ENCODE measurements around the gene NADSYN1.

The NADSYN1 gene

GRCh38 chr11:71466358-71466757 is 13.4 kb downstream of the NADSYN1 start:
- H3K27me3 ChIP-seq (ENCODE audit: low read depth, low read length): no peaks in the 10 kb centered on the region
- H3K36me3 ChIP-seq (ENCODE audit: control insufficient read depth in 1 of 2, insufficient read depth in 2 of 2, low read length in 2 of 2): peaks cover 18 to 41% of the 10 kb centered on the region in 2 donors
- H3K4me1 ChIP-seq (ENCODE audit: control insufficient read depth in 1 of 2, insufficient read depth in 2 of 2, low read length in 2 of 2): no peaks in the 10 kb centered on the region
- no peak overlapping the region for H3K27ac ChIP-seq (ENCODE audit: low read length)
- no peak overlapping the region for H3K4me3 ChIP-seq (ENCODE audit: low read depth in 1 of 2, low read length in 2 of 2)
- H3K9me3 ChIP-seq (ENCODE audit: control insufficient read depth in 1 of 2, low read length in 2 of 2): no peaks in the 10 kb centered on the region

- no peak overlapping the region for H3K27ac ChIP-seq (ENCODE audit: low read length)
- no peak overlapping the region for H3K4me3 ChIP-seq (ENCODE audit: low read depth in 1 of 2, low read length in 2 of 2)
- peaks cover 14 to 38% of the 10 kb centered on the region in 2 donors for H3K36me3 ChIP-seq (ENCODE audit: control insufficient read depth in 1 of 2, insufficient read depth in 2 of 2, low read length in 2 of 2)
- no peaks in the 10 kb centered on the region for H3K4me1 ChIP-seq (ENCODE audit: control insufficient read depth in 1 of 2, insufficient read depth in 2 of 2, low read length in 2 of 2)
- no peaks in the 10 kb centered on the region for H3K9me3 ChIP-seq (ENCODE audit: control insufficient read depth in 1 of 2, low read length in 2 of 2)
- H3K27me3 ChIP-seq (ENCODE audit: low read depth, low read length): no peaks in the 10 kb centered on the region
These were observed 14.2 kb downstream of the NADSYN1 start for GRCh38 chr11:71467164-71467563.

GRCh38 chr11:71470946-71471345 is 17.9 kb downstream of the NADSYN1 start:
- Histone ChIP-seq H3K27ac (ENCODE audit: low read length) (no peak overlapping the region), H3K4me3 (ENCODE audit: low read depth in 1 of 2, low read length in 2 of 2) (no peak overlapping the region), H3K36me3 (ENCODE audit: control insufficient read depth in 1 of 2, insufficient read depth in 2 of 2, low read length in 2 of 2) (peaks cover 38 to 57% of the 10 kb centered on the region in 2 donors), H3K9me3 (ENCODE audit: control insufficient read depth in 1 of 2, low read length in 2 of 2) (no peaks in the 10 kb centered on the region), H3K4me1 (ENCODE audit: control insufficient read depth in 1 of 2, insufficient read depth in 2 of 2, low read length in 2 of 2) (no peaks in the 10 kb centered on the region), H3K27me3 (ENCODE audit: low read depth, low read length) (no peaks in the 10 kb centered on the region)

DNA sequence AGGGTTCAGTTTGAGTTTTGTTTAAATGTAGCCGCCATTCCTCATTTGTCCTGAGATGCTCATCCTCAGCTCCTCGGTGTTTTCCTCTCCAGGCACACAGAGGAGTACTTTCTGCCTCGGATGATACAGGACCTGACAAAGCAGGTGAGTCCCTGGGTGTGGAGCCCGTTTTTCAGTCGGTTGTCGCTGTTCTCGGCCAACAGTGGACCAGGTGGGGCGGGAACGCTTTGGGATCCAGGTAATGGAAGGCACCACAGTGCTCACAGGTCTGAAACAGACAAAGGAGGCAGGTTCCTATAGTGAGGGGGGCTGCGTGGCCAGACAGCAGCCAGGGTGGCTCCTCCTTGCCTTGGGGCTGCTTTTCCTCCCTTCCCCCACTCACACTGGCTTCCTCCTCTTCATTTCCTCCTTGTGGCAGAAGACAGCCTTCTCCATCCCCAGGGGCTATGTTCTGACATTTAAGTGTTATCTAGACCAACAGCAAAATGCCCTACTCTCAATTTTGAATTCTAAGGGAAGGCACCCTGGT is 19.4 kb downstream of the NADSYN1 start:
- Histone ChIP-seq H3K36me3 (ENCODE audit: control insufficient read depth in 1 of 2, insufficient read depth in 2 of 2, low read length in 2 of 2) (peaks cover 42 to 58% of the 10 kb centered on the region in 2 donors), H3K9me3 (ENCODE audit: control insufficient read depth in 1 of 2, low read length in 2 of 2) (no peaks in the 10 kb centered on the region), H3K4me3 (ENCODE audit: low read depth in 1 of 2, low read length in 2 of 2) (no peak overlapping the region), H3K27me3 (ENCODE audit: low read depth, low read length) (no peaks in the 10 kb centered on the region), H3K4me1 (ENCODE audit: control insufficient read depth in 1 of 2, insufficient read depth in 2 of 2, low read length in 2 of 2) (no peaks in the 10 kb centered on the region), H3K27ac (ENCODE audit: low read length) (no peak overlapping the region)

DNA sequence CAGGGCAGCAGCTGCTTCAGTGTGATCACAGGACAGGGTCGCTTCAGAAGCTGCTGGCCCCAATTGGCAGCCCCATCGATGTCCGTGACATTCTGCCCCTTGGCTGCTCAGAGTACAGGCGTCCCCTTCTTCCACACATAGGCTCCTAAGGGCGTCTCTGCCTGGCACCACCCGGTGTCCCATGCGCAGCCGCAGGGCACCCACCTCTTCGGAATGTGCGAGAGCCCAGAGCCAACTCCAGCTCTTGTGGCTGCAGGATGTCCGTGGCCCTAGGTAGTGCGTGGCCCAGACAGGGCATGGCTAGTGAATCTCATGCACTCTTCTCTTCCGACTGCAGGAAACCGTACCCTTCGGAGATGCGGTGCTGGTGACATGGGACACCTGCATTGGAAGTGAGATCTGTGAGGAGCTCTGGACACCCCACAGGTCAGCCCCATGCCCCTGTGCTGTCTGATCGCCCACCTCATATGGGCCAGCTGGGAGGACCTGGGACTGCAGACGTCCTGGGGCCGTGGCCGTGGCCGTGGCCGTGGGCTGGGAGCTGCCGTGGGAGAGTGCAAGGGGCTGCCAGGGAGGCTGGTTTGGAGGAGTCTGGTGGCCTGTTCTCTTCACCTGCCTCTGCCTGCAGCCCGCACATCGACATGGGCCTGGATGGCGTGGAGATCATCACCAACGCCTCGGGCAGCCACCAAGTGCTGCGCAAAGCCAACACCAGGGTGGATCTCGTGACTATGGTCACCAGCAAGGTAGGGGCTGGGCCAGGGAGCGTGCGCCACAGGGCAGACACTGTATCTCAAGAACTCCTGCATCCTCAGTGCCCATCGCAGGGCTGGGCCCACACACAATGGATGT is 20.2 kb downstream of the NADSYN1 start:
- H3K4me1 ChIP-seq (ENCODE audit: control insufficient read depth in 1 of 2, insufficient read depth in 2 of 2, low read length in 2 of 2): no peaks in the 10 kb centered on the region
- H3K36me3 ChIP-seq (ENCODE audit: control insufficient read depth in 1 of 2, insufficient read depth in 2 of 2, low read length in 2 of 2): peaks cover 43 to 65% of the 10 kb centered on the region in 2 donors
- H3K9me3 ChIP-seq (ENCODE audit: control insufficient read depth in 1 of 2, low read length in 2 of 2): no peaks in the 10 kb centered on the region
- no peak overlapping the region for H3K4me3 ChIP-seq (ENCODE audit: low read depth in 1 of 2, low read length in 2 of 2)
- no peak overlapping the region for H3K27ac ChIP-seq (ENCODE audit: low read length)
- H3K27me3 ChIP-seq (ENCODE audit: low read depth, low read length): no peaks in the 10 kb centered on the region

DNA sequence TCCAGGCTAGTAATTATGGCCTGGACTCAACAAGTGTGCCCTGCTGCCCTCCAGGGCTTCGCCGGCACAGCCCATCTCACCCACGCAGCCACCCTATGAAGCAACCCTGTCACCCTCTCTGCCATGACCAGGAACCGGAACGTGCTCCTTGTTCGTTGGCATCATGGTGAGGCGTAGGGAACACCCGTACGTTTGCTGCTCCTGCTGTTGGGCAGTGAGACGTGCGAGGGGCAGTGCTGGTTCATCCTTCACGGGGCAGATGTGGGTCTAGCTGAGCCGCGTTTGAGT is 20.7 kb downstream of the NADSYN1 start:
- Histone ChIP-seq H3K27me3 (ENCODE audit: low read depth, low read length) (no peaks in the 10 kb centered on the region), H3K4me1 (ENCODE audit: control insufficient read depth in 1 of 2, insufficient read depth in 2 of 2, low read length in 2 of 2) (no peaks in the 10 kb centered on the region), H3K36me3 (ENCODE audit: control insufficient read depth in 1 of 2, insufficient read depth in 2 of 2, low read length in 2 of 2) (peaks cover 48 to 71% of the 10 kb centered on the region in 2 donors), H3K4me3 (ENCODE audit: low read depth in 1 of 2, low read length in 2 of 2) (no peak overlapping the region), H3K9me3 (ENCODE audit: control insufficient read depth in 1 of 2, low read length in 2 of 2) (no peaks in the 10 kb centered on the region), H3K27ac (ENCODE audit: low read length) (no peak overlapping the region)

- Histone ChIP-seq H3K9me3 (ENCODE audit: control insufficient read depth in 1 of 2, low read length in 2 of 2) (no peaks in the 10 kb centered on the region), H3K27ac (ENCODE audit: low read length) (no peak overlapping the region), H3K27me3 (ENCODE audit: low read depth, low read length) (no peaks in the 10 kb centered on the region), H3K4me1 (ENCODE audit: control insufficient read depth in 1 of 2, insufficient read depth in 2 of 2, low read length in 2 of 2) (no peaks in the 10 kb centered on the region), H3K4me3 (ENCODE audit: low read depth in 1 of 2, low read length in 2 of 2) (no peak overlapping the region), H3K36me3 (ENCODE audit: control insufficient read depth in 1 of 2, insufficient read depth in 2 of 2, low read length in 2 of 2) (peaks cover 50 to 73% of the 10 kb centered on the region in 2 donors)
These were observed 21.3 kb downstream of the NADSYN1 start for GRCh38 chr11:71474141-71474770.

DNA sequence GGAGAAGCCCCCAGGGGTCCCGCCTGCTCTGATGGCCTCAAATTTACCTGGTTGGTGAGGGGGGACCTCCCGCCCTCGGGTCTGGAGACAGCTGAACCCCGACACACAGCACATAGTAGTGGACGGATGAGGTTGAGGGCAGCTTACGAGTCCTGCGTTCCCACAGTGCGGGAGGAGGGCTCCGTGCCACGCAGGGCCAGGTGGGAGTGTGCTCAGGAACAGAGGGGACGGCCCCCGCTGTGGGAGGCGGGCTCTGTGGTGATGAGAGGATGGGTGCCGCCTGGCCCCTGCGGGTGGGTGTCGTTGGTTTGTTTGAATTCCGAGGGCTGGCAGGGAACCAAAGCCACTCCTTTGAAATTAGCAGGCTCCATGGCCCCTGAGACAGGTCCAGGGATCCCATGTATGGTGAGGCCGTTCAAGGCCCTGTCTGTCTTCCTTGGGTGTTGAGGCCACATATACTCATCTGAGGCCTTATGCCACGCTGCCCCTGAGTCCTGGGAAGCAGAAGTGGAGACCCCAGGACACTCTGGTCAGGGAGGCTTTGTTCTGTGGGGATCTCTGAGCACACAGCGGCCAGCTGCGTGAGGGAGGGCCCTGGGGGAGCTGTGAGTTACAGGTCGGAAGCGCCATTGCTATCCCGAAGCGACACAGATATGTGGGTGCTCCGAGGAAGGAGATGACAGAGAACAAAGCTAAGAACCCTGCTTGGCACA is 21.9 kb downstream of the NADSYN1 start:
- Histone ChIP-seq H3K27me3 (ENCODE audit: low read depth, low read length) (no peaks in the 10 kb centered on the region), H3K9me3 (ENCODE audit: control insufficient read depth in 1 of 2, low read length in 2 of 2) (no peaks in the 10 kb centered on the region), H3K4me3 (ENCODE audit: low read depth in 1 of 2, low read length in 2 of 2) (no peak overlapping the region), H3K27ac (ENCODE audit: low read length) (no peak overlapping the region), H3K4me1 (ENCODE audit: control insufficient read depth in 1 of 2, insufficient read depth in 2 of 2, low read length in 2 of 2) (no peaks in the 10 kb centered on the region), H3K36me3 (ENCODE audit: control insufficient read depth in 1 of 2, insufficient read depth in 2 of 2, low read length in 2 of 2) (peaks cover 57 to 80% of the 10 kb centered on the region in 2 donors)

DNA sequence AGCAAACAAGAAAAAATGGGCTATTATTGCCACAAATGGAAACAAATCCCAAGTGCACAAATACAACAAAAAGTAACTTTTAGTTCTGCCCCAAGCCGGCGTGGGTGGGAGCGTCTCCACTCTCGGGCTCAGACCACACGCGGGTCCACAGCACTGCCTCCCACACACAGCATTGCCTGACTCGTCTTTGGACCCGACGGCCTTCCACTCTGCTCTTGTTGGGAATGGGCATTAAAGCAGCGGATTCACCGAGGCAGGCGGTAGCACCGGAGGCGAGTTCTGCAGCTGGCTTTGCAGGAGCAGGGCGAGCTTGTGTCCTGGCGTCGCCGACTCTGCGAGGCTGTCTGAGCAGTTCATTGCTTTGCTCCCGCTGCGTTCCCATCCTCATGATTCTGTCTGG is 23.0 kb downstream of the NADSYN1 start:
- no peaks in the 10 kb centered on the region for H3K4me1 ChIP-seq (ENCODE audit: control insufficient read depth in 1 of 2, insufficient read depth in 2 of 2, low read length in 2 of 2)
- H3K27ac ChIP-seq (ENCODE audit: low read length): no peak overlapping the region
- no peak overlapping the region for H3K4me3 ChIP-seq (ENCODE audit: low read depth in 1 of 2, low read length in 2 of 2)
- no peaks in the 10 kb centered on the region for H3K27me3 ChIP-seq (ENCODE audit: low read depth, low read length)
- H3K36me3 ChIP-seq (ENCODE audit: control insufficient read depth in 1 of 2, insufficient read depth in 2 of 2, low read length in 2 of 2): peaks cover 66 to 91% of the 10 kb centered on the region in 2 donors
- no peaks in the 10 kb centered on the region for H3K9me3 ChIP-seq (ENCODE audit: control insufficient read depth in 1 of 2, low read length in 2 of 2)

DNA sequence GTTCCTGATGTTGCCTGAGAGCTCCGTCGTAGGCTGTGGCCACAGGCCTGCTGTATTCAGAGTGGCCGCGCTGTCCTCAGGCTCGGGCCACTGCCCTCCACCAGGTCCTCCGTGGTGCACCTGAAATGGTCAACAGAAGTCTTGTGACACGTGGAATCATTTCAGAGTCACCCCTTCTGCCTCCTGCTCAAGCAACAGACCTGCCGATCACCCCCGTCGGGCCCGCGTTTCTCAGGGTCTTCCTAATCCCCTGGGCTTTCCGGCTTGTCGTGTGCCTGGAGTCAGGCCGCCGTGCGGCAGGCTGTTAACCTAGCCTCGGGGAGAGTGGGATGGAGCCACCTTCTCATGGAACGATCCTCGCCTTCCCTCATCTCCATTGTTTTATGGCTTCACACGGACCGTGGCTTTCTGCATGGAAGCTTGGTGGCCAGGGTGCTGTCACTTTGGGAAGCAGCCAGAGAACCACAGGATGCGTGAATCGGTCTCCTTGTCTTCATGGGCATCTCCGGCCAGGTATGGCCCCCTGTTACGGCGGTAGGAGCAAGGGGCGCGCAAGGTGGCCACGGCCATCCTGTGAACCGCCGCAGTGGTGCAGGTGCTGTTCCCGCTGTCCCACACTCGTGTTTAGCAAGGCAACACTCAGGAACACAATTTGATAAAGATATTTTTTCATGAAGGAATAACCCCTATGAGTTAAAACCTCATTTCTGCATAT is 24.1 kb downstream of the NADSYN1 start:
- no peak overlapping the region for H3K4me3 ChIP-seq (ENCODE audit: low read depth in 1 of 2, low read length in 2 of 2)
- peaks cover 75 to 97% of the 10 kb centered on the region in 2 donors for H3K36me3 ChIP-seq (ENCODE audit: control insufficient read depth in 1 of 2, insufficient read depth in 2 of 2, low read length in 2 of 2)
- H3K27ac ChIP-seq (ENCODE audit: low read length): no peak overlapping the region
- no peaks in the 10 kb centered on the region for H3K4me1 ChIP-seq (ENCODE audit: control insufficient read depth in 1 of 2, insufficient read depth in 2 of 2, low read length in 2 of 2)
- H3K9me3 ChIP-seq (ENCODE audit: control insufficient read depth in 1 of 2, low read length in 2 of 2): no peaks in the 10 kb centered on the region
- H3K27me3 ChIP-seq (ENCODE audit: low read depth, low read length): no peaks in the 10 kb centered on the region
